GM15510 (cell line): ENCODE data around the gene TM4SF18.

Experiments used
- POLR2A ChIP-seq: IDR thresholded peaks from 3 replicates; pipeline ENCODE4 v1.6.1; 2011; ENCODE audit warnings: borderline replicate concordance; ENCODE audit not compliant: insufficient read length; ENCODE audit errors: extremely low read depth

Gene TM4SF18, protein sequence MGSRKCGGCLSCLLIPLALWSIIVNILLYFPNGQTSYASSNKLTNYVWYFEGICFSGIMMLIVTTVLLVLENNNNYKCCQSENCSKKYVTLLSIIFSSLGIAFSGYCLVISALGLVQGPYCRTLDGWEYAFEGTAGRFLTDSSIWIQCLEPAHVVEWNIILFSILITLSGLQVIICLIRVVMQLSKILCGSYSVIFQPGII

GRCh38 chr3:149333176-149333859 is at the start of gene TM4SF18:
TSS of gene TM4SF18 (minus strand) at chr3:149333636. CDS start at chr3:149333382, 254 bp downstream.
- TF ChIP-seq POLR2A = no peak

GRCh38 chr3:149382518-149382917 is 49.1 kb upstream of the TM4SF18 start:
- no peak for TF ChIP-seq POLR2A

DNA sequence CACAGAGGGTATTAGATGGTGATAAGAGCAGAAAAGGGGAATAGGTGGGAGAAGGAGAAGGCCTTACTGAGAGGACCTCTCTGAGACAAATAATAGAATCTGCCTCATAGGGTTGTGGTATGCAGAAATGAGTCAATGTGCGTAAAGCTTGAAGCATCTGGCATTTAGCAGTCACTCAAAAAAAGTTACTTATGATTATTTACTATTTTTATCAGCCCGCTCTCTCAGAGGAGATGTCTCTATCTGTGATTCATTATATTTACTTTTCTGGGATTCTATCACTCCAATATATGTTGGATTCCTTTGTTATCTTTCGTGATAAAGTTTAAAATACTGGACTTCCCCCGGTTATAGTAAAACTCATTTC is 48.6 kb upstream of the TM4SF18 start:
- no peak for TF ChIP-seq POLR2A

DNA sequence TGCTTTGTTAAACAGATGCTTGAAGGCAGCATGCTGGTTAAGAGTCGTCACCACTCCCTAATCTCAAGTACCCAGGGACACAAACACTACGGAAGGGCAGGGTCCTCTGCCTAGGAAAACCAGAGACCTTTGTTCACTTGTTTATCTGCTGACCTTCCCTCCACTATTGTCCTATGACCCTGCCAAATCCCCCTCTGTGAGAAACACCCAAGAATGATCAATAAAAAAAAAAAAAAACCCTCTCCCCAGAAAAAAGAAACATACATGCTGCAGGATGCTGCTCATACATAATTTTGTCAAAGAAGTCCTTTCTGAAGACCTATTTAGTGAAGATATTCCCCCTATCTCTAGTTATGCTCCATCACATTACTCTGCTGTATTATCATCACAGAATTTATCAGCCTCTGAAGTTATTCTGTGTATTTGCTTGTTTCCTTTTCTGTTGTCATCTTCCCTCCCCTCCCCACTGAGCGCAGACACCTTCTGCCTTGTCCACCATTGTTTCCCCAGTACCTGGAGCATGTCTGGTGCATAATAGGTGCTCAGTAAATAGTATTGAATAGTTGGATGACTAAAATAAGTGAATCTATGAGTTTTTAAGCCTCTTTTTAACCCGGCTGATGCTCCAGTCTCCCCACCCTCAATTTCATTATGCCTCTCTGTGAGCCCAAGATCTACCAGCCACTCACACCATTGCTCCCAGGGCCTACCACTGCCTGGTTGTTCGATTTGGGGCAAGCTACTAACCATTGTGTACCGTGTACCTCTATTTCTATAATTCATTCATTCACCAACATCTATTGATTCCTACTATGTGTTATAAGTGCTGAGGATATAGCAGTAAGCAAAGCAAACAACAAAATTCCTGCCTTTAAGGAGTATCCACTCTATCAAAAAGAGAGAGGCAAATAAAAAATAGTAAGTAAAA is 48.0 kb upstream of the TM4SF18 start:
- no peak for TF ChIP-seq POLR2A

DNA sequence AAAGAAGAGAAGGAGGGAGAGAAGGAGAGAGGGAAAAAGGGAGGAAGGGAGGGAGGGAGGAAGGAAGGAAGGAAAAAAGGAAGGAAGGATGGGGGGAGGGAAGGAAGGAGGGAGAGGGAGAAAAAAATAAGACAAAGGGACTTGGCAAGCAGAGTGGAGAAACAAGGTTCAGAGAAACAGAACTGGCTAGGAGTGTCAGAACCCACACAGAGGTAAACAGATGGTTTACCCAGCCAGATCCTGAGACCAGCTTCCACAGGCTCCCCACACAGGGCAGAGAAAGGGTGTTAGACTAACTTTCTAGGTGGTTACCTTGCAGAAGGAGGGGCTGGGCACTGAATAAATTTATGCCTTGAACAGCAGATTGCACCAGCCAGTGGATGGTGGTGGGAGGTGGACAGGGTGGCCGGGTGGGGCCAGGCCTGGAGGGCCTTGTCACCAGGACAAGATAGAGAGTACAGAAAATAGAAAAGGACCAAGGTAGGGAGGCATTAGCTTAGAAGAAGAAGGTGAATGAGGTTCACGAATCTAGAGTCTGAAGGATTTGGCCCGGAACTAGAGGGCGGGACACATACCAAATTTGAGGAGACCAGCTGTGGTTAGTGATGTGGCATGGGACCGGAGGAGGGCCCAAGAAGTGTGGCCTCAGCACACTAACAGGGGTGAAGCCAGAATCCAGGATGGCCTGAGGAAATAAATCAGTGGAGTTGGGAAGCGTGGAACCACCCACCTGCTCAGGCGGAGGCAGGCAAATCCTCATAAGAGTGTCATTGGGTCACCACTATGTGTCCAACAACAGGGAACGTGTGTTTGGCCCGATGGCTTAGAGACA is 45.3 kb upstream of the TM4SF18 start:
- no peak for TF ChIP-seq POLR2A

DNA sequence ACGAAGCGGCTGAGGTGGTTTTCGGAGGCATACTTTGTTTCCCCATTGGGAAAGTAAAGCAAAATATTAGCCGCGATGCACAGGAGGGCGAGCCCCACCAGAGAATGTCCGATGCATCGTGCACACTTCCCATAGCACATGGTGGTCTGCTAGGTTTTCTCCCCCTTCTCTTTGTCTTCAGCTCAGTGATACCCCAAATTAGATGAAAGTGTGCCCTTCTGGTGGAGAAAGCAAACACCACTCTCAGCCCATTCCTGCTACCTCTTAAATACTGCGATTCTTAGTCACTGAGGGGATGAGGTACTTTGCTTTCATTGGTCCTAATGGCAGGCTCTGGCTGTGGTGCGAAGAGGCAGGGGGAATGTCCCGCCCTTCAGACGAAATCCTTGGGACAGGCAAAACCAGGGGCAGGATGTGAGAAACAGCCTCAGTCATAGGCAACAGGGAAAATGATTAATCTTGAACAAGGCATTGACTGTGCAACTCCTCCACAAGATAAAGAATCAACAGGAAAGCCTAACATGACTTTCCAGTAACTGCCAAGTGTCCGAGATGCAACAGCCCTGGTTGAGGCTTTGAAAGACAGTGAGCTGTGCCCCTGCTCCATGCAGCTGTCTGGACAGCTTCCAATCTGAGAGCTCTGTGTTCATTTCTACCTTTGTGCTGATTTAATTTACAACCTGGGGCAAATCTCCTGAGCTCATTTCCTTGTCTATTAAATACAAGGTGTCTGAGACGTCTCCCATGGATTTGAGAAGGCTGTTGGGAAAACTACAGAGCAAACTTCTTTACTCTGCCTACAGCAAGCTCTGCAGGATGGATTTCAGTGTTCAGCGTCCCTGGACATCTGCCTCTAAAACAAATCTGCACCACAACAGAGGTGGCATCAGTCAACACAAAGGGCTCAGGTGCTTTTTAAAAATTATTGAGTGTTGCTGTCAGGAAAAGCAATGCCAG is 44.2 kb upstream of the TM4SF18 start, which contains the start of gene TM4SF1:
Gene TM4SF1 (minus strand): TSS at position 242 of the 957 bp plus-strand sequence. CDS start 102 bp downstream, at position 140.
- no peak for TF ChIP-seq POLR2A

DNA sequence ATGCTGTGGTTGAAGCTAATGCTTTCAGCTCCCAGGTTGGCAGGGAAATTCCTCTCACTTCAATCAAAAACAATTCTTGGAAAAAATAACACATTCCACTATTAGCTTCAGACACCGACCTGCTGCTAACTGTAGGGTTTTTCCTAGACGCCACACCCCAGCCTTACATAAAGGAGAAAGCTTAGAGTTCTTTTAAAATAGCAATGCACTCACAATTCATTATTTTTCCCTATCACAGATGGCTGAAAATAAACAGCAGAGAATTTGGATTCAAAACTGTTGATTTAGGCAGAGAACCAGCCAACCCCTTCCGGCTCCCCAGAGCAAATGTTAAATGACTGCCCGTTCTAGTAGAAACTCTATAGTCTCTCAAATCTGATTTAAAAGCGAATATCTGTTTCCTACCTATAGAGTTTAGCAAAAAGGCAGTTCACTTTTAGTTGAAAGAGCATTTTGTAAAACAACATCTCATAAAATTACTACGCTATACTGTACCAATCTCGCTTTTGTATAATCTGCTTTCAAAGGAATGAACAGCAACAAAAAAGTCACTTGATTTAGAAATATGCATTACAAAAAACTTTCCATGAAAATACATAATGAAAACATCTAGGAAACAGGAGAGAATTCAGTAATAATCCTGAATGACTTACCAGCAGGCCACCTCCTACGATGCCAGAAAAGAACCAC is 43.4 kb upstream of the TM4SF18 start:
- TF ChIP-seq POLR2A = no peak

DNA sequence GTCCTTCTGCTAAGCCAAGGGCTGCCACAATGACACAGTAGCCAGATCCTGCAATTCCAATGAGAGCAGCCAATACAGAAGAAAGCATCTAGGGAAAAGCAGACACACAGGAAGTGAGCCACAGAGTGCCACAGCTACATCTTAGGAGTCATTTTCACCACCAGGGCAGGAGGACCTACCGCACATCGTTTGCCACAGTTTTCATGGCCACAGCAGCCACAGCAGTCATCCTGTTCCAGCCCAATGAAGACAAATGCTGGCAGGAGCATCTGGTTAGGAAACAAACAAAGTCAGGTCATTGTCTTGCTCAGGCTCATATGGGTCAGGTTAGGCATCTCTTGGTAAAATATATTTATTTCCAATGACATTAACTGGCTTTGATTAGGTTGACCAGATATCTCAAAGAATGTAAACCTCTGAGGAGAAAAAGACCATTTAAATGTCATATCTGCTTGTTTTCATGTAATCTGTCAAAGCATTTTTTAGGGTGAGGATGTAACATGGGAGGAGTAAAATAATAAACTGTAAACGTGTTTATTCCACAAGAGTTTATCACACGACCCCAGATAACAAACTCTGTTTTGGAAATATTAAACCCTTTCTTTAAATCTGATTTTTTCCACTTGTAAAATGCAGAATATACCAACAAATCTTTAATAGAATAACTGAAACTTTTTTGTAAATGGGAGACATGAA is 42.2 kb upstream of the TM4SF18 start:
- TF ChIP-seq POLR2A = no peak

DNA sequence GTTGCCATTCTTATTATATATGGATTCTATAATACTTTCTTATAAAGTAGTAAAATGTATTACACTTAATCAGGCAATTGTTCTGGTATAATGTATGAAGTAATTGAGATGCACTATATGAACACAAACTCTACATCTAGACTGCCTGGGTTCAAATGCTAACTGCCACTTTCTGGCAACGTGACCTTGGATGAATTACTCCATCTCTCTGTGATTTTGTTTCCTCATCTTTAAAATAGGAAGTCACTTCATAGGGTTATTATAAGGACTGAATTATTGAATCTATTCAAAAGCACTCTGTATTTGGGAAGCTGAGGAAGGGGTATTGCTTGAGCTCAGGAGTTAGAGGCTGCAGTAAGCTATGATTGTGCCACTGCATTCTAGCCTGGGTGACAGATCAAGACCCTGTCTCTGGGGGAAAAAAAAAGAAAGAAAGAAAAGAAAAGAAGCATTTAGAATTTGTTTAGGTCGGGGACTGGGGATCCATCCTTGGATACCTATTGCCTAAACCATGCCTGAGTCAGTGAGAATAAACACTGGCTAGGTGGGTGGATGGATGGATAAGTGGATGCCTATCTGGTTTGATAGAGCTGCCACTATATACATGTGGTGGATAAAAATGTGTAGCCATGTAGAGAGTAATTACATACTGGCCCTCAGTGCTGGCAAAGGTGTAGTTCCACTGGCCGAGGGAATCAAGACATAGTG is 41.5 kb upstream of the TM4SF18 start:
- no peak for TF ChIP-seq POLR2A

GRCh38 chr3:149374391-149374790 is 41.0 kb upstream of the TM4SF18 start:
- no peak for TF ChIP-seq POLR2A

GRCh38 chr3:149373235-149374125 is 40.0 kb upstream of the TM4SF18 start:
- no peak for TF ChIP-seq POLR2A
